HEK293 (cell line): Measurements from ENCODE around the gene AIG1.

Source experiments
- CTCF ChIA-PET: fragments of 350-600 bp; formaldehyde crosslinking; extraction: SDS; loops from one replicate; lab custom pipeline; 2021; ENCODE audit warnings: antibody characterized with exemption; lab: Yijun Ruan, JAX
- POLR2A ChIA-PET: fragments of 300-600 bp; formaldehyde crosslinking; extraction: SDS; loops from one replicate; lab custom pipeline; 2020; ENCODE audit warnings: antibody characterized with exemption, inconsistent platforms; lab: Yijun Ruan, JAX
- H3K27ac ChIP-seq: fragments of 200-500 bp; sonication (Bioruptor generic); 2 replicates; pipeline ENCODE4 v1.5.1; 2014; ENCODE audit warnings: low read depth, low read length, control low read depth, inconsistent platforms; ENCODE audit errors: extremely low read depth
- H3K36me3 ChIP-seq, 2 experiments: fragments of 200-500 bp in 1 of 2; sonication (Bioruptor generic) in 1 of 2; 1 replicate in 1 of 2; 2 replicates in 1 of 2; pipeline ENCODE4 v1.5.1; 2014 to 2017; ENCODE audit warnings: inconsistent platforms in 2 of 2, low read length in 2 of 2; ENCODE audit not compliant: control insufficient read depth in 2 of 2, insufficient read depth in 1 of 2
- H3K4me1 ChIP-seq: fragments of 200-500 bp; sonication (Bioruptor generic); 2 replicates; pipeline ENCODE4 v1.5.1; 2014; ENCODE audit warnings: mild to moderate bottlenecking, low read length, inconsistent platforms; ENCODE audit not compliant: control insufficient read depth, insufficient read depth
- H3K4me3 ChIP-seq: 2 replicates; pipeline ENCODE4 v1.5.1; 2011; ENCODE audit warnings: low read depth, mild to moderate bottlenecking, control low read depth, low read length, moderate library complexity
- H3K9me3 ChIP-seq: fragments of 200-500 bp; sonication (Bioruptor generic); 2 replicates; pipeline ENCODE4 v1.5.1; 2014; ENCODE audit warnings: low read depth, low read length, inconsistent platforms; ENCODE audit not compliant: control insufficient read depth, insufficient read depth
- MZF1 ChIP-seq: fragments of 450-650 bp; formaldehyde crosslinking; IDR thresholded peaks from 2 replicates; pipeline ENCODE4 v1.5.1; 2017; ENCODE audit warnings: missing biosample characterization, missing genetic modification characterization, borderline replicate concordance
- PRDM1 ChIP-seq: fragments of 450-650 bp; formaldehyde crosslinking; IDR thresholded peaks from 2 replicates; pipeline ENCODE4; 2016; ENCODE audit warnings: missing biosample characterization, missing genetic modification characterization
- SP2 ChIP-seq: fragments of 450-650 bp; formaldehyde crosslinking; IDR thresholded peaks from 2 replicates; pipeline ENCODE4 v1.5.1; 2016; ENCODE audit warnings: missing biosample characterization, missing genetic modification characterization
- SP7 ChIP-seq: fragments of 450-650 bp; formaldehyde crosslinking; IDR thresholded peaks from 2 replicates; pipeline ENCODE4 v1.5.1; 2016; ENCODE audit warnings: missing biosample characterization, missing genetic modification characterization
- ZBTB6 ChIP-seq: fragments of 450-650 bp; formaldehyde crosslinking; IDR thresholded peaks from 2 replicates; pipeline ENCODE4 v1.5.1; 2017; ENCODE audit warnings: missing biosample characterization, missing genetic modification characterization
- ZNF473 ChIP-seq: fragments of 450-650 bp; formaldehyde crosslinking; IDR thresholded peaks from 2 replicates; pipeline ENCODE4 v1.5.1; 2017; ENCODE audit warnings: missing biosample characterization, missing genetic modification characterization
- ZNF518A ChIP-seq: fragments of 450-650 bp; formaldehyde crosslinking; conservative IDR thresholded peaks from 2 replicates; pipeline ENCODE4 v1.5.1; 2016; ENCODE audit warnings: low read depth, missing biosample characterization, missing genetic modification characterization
- ZNF529 ChIP-seq: fragments of 450-650 bp; formaldehyde crosslinking; IDR thresholded peaks from 2 replicates; pipeline ENCODE4 v1.5.1; 2017; ENCODE audit warnings: missing genetic modification characterization, missing biosample characterization; ENCODE audit not compliant: insufficient replicate concordance
- ZNF549 ChIP-seq: fragments of 450-650 bp; IDR thresholded peaks from 2 replicates; pipeline ENCODE4 v1.5.1; 2018; ENCODE audit warnings: missing biosample characterization, missing genetic modification characterization, mild to moderate bottlenecking, inconsistent platforms, moderate library complexity
- ZNF585B ChIP-seq: fragments of 450-650 bp; formaldehyde crosslinking; IDR thresholded peaks from 2 replicates; pipeline ENCODE4 v1.5.1; 2016; ENCODE audit warnings: missing biosample characterization, missing genetic modification characterization
- ZNF660 ChIP-seq: fragments of 450-650 bp; IDR thresholded peaks from 2 replicates; pipeline ENCODE4 v1.5.1; 2018; ENCODE audit warnings: missing biosample characterization, mild to moderate bottlenecking, missing genetic modification characterization
- TF ChIP-seq, protein P1 (sequence below): fragments of 450-650 bp; formaldehyde crosslinking; conservative IDR thresholded peaks from 2 replicates; pipeline ENCODE4 v1.5.1; 2016; ENCODE audit warnings: low read depth, missing biosample characterization, missing genetic modification characterization
- TF ChIP-seq, protein P2 (sequence below): fragments of 450-650 bp; formaldehyde crosslinking; IDR thresholded peaks from 2 replicates; pipeline ENCODE4; 2016; ENCODE audit warnings: missing biosample characterization, missing genetic modification characterization
- TF ChIP-seq, protein P3 (sequence below): fragments of 450-650 bp; formaldehyde crosslinking; optimal IDR thresholded peaks from 2 replicates; pipeline ENCODE3; 2016; ENCODE audit warnings: missing biosample characterization, mild to moderate bottlenecking, missing genetic modification characterization

The AIG1 gene

DNA sequence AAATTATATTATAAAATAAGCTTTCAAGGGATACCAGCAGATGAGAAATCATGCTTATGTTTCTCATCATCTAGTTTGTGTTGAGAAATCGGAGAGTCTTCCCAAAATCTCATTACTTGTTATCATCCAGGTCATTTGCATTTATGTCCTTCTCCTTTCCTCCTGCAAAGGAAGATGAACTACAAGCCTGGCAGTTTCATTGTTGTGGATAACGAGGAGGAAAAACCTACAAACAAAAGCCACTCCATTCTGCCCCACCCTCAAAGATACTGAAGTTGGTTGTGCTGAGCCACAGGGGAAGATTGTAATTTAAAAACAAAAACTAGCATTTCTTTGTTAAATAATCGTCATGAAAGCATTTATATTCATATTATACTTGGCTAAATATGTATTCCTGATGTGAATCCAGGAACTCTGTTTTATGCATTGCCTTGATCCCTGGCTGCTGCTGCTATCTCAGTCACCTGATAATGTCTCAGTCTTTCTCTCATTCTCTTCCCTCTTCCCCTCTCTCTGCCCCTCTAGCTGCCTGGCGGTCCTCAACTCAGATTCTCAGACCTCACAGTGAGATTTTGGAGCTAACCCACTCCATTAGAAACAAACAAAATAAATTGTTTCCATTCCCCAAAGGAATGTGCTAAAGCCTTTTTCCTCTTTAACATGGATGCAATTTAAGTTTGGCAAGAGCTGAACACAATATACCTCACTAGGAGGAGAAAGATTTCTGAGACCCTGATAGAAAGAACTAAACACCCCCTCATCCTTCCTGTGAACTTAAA is 204.5 kb downstream of the AIG1 start:
- CTCF ChIA-PET = no interaction called here
- POLR2A ChIA-PET = interaction anchor here (0.7 kb wide), 1 partner anchor 150 kb away, joined by 5 read pairs; no protein-coding TSS in a partner anchor
- Histone ChIP-seq H3K27ac (no peak overlapping the region), H3K9me3 (no peaks in the 10 kb centered on the region), H3K36me3 (no peaks in the 10 kb centered on the region), H3K4me1 (no peaks in the 10 kb centered on the region), H3K4me3 (no peak overlapping the region)
- TF ChIP-seq SP2 (tag by site-specific recombination) = no peak
- no peak for TF ChIP-seq ZNF518A

GRCh38 chr6:143267760-143268159 is 207.1 kb downstream of the AIG1 start:
- Histone ChIP-seq H3K4me3 (no peak overlapping the region), H3K9me3 (no peaks in the 10 kb centered on the region), H3K4me1 (no peaks in the 10 kb centered on the region), H3K36me3 (no peaks in the 10 kb centered on the region), H3K27ac (no peak overlapping the region)
- ChIA-PET POLR2A (no interaction called here), CTCF (interaction anchor here (1.3 kb wide), 1 partner anchor 12 kb away, joined by 4 read pairs; no protein-coding TSS in a partner anchor)
- TF ChIP-seq, protein P1, sequence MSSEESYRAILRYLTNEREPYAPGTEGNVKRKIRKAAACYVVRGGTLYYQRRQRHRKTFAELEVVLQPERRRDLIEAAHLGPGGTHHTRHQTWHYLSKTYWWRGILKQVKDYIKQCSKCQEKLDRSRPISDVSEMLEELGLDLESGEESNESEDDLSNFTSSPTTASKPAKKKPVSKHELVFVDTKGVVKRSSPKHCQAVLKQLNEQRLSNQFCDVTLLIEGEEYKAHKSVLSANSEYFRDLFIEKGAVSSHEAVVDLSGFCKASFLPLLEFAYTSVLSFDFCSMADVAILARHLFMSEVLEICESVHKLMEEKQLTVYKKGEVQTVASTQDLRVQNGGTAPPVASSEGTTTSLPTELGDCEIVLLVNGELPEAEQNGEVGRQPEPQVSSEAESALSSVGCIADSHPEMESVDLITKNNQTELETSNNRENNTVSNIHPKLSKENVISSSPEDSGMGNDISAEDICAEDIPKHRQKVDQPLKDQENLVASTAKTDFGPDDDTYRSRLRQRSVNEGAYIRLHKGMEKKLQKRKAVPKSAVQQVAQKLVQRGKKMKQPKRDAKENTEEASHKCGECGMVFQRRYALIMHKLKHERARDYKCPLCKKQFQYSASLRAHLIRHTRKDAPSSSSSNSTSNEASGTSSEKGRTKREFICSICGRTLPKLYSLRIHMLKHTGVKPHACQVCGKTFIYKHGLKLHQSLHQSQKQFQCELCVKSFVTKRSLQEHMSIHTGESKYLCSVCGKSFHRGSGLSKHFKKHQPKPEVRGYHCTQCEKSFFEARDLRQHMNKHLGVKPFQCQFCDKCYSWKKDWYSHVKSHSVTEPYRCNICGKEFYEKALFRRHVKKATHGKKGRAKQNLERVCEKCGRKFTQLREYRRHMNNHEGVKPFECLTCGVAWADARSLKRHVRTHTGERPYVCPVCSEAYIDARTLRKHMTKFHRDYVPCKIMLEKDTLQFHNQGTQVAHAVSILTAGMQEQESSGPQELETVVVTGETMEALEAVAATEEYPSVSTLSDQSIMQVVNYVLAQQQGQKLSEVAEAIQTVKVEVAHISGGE (tag by site-specific recombination) = no peak
- TF ChIP-seq ZNF473 (tag by site-specific recombination) = no peak
- no peak for TF ChIP-seq SP7
- TF ChIP-seq, protein P2, sequence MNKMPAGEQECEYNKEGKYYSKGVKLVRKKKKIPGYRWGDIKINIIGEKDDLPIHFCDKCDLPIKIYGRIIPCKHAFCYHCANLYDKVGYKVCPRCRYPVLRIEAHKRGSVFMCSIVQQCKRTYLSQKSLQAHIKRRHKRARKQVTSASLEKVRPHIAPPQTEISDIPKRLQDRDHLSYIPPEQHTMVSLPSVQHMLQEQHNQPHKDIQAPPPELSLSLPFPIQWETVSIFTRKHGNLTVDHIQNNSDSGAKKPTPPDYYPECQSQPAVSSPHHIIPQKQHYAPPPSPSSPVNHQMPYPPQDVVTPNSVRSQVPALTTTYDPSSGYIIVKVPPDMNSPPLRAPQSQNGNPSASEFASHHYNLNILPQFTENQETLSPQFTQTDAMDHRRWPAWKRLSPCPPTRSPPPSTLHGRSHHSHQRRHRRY = no peak
- no peak for TF ChIP-seq PRDM1 (tag by site-specific recombination)
- TF ChIP-seq ZBTB6 (tag by site-specific recombination) = no peak
- no peak for TF ChIP-seq ZNF660 (tag by site-specific recombination)

DNA sequence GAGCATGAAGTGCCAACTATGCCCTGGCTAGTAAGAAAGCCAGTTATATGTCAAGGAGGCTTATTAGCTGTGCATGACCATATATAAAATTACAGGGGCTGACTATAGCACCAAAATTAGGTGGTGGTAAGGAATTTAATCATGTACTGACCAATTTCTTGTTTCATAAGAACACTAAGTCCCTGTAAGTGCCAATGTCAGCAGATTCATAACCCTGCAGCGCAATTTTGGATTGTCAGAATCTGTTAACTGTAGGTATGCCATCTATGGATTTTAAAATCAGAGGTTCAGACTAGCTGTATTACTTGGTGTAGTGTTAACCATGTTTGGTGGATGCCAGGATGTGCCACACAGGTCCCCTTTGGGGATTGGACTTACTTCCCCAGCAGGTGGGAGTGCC is 207.8 kb downstream of the AIG1 start:
- H3K4me3 ChIP-seq = no peak overlapping the region
- CTCF ChIA-PET = interaction anchor here (1.3 kb wide), 1 partner anchor 11 kb away, joined by 4 read pairs; no protein-coding TSS in a partner anchor
- TF ChIP-seq MZF1 (tag by site-specific recombination) (no peak), ZNF529 (no peak), ZNF549 (tag by site-specific recombination) (no peak), ZNF585B (tag by site-specific recombination) (no peak)
- TF ChIP-seq, protein P3, sequence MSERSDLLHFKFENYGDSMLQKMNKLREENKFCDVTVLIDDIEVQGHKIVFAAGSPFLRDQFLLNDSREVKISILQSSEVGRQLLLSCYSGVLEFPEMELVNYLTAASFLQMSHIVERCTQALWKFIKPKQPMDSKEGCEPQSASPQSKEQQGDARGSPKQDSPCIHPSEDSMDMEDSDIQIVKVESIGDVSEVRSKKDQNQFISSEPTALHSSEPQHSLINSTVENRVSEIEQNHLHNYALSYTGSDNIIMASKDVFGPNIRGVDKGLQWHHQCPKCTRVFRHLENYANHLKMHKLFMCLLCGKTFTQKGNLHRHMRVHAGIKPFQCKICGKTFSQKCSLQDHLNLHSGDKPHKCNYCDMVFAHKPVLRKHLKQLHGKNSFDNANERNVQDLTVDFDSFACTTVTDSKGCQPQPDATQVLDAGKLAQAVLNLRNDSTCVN (tag by site-specific recombination) = no peak
- TF ChIP-seq, all 188 proteins: peak for 0
- Histone ChIP-seq H3K9me3 (no peaks in the 10 kb centered on the region), H3K4me1 (no peaks in the 10 kb centered on the region), H3K36me3 (no peaks in the 10 kb centered on the region), H3K27ac (no peak overlapping the region)
- POLR2A ChIA-PET = no interaction called here
